HepG2 (cell line): ENCODE results near the gene DNAJB11. TPM values are rescaled to one million over a fixed set of nuclear protein-coding genes. Genes with fewer than 3 reads are reported as not detected.

Experiments used
- GATA4 ChIP-seq: sonication (generic); IDR thresholded peaks from 2 replicates; pipeline ENCODE4 v1.6.1; 2016; ENCODE audit warnings: antibody characterized with exemption, low read depth, borderline replicate concordance
- IRX3 ChIP-seq: sonication (generic); formaldehyde crosslinking; IDR thresholded peaks from 2 replicates; pipeline ENCODE4 v1.8.1; 2023; ENCODE audit warnings: mild to moderate bottlenecking, low read depth, missing genetic modification reagents, borderline replicate concordance
- JUND ChIP-seq: sonication (generic); formaldehyde crosslinking; IDR thresholded peaks from 2 replicates; pipeline ENCODE4 v1.8.0; 2022; ENCODE audit warnings: mild to moderate bottlenecking, missing genetic modification reagents
- KDM5B ChIP-seq: sonication (generic); formaldehyde crosslinking; IDR thresholded peaks from 2 replicates; pipeline ENCODE4 v1.4.0; 2020; ENCODE audit warnings: missing genetic modification reagents, mild to moderate bottlenecking, borderline replicate concordance
- RAD51 ChIP-seq: fragments of 450-650 bp; IDR thresholded peaks from 2 replicates; pipeline ENCODE4 v1.6.1; 2016; ENCODE audit warnings: borderline replicate concordance
- REST ChIP-seq, 2 experiments: IDR thresholded peaks; 2 replicates each; pipeline ENCODE4 v1.6.1; 2011 to 2012; ENCODE audit warnings: low read length in 2 of 2, borderline replicate concordance in 1 of 2, low read depth in 1 of 2, mild to moderate bottlenecking in 1 of 2, moderate library complexity in 1 of 2
- TEF ChIP-seq: sonication (generic); formaldehyde crosslinking; IDR thresholded peaks from 2 replicates; pipeline ENCODE4 v1.5.0; 2020; ENCODE audit warnings: missing genetic modification reagents
- THAP8 ChIP-seq: sonication (generic); formaldehyde crosslinking; IDR thresholded peaks from 2 replicates; pipeline ENCODE4 v1.5.1; 2020; ENCODE audit warnings: missing genetic modification reagents, mild to moderate bottlenecking, borderline replicate concordance
- ZBTB49 ChIP-seq: sonication (generic); formaldehyde crosslinking; IDR thresholded peaks from 2 replicates; pipeline ENCODE4 v1.4.0; 2020; ENCODE audit warnings: missing genetic modification reagents, borderline replicate concordance
- ZNF30 ChIP-seq: sonication (generic); formaldehyde crosslinking; IDR thresholded peaks from 2 replicates; pipeline ENCODE4 v1.5.0; 2020; ENCODE audit warnings: mild to moderate bottlenecking, missing genetic modification reagents
- ZNF672 ChIP-seq: sonication (generic); formaldehyde crosslinking; IDR thresholded peaks from 2 replicates; pipeline ENCODE4 v1.8.1; 2022; ENCODE audit warnings: missing genetic modification reagents
- ZNF777 ChIP-seq: sonication (generic); formaldehyde crosslinking; IDR thresholded peaks from 2 replicates; pipeline ENCODE4 v1.4.0; 2020; ENCODE audit warnings: missing genetic modification reagents
- ZSCAN21 ChIP-seq: sonication (generic); formaldehyde crosslinking; IDR thresholded peaks from 2 replicates; pipeline ENCODE4 v1.8.0; 2022; ENCODE audit warnings: mild to moderate bottlenecking, missing genetic modification reagents, moderate library complexity, borderline replicate concordance
- polyA plus RNA-seq, 8 experiments: library from polyadenylated mRNA; depleted of rRNA in 3 of 8; stranded (reverse) in 7 of 8; unstranded in 1 of 8; fragments of >200 nt; fragmentation: Illumina TruSeq in 4 of 8; extraction: Trizol in 4 of 8; gene quantifications; 2 replicates each; pipeline versions ENCODE4 v1.2.1 to v1.2.3, GENCODE V29; 2011 to 2016; ENCODE audit warnings: low read depth in 4 of 8, missing spikeins in 1 of 8, mixed read lengths in 1 of 8; ENCODE audit not compliant: insufficient read depth in 1 of 8
- total RNA-seq, 5 experiments: library from RNA; depleted of rRNA; stranded (reverse); fragments of >200 nt; fragmentation: Illumina TruSeq; extraction: Trizol; gene quantifications; 2 replicates each; pipeline ENCODE4 v1.2.3, GENCODE V29; 2016; ENCODE audit warnings: low read depth in 1 of 5
- TF ChIP-seq, protein P1 (sequence below): sonication (generic); formaldehyde crosslinking; IDR thresholded peaks from 2 replicates; pipeline ENCODE4 v1.8.0; 2022; ENCODE audit warnings: missing genetic modification reagents, mild to moderate bottlenecking, borderline replicate concordance
- TF ChIP-seq, protein P2 (sequence below): sonication (generic); formaldehyde crosslinking; IDR thresholded peaks from 2 replicates; pipeline ENCODE4 v1.8.0; 2022; ENCODE audit warnings: missing genetic modification reagents, mild to moderate bottlenecking, moderate library complexity, borderline replicate concordance

Gene DNAJB11
- total and polyA plus RNA-seq, 2 of the 13 experiments (the other 11 are each of a cell fraction or from before 2014, with no cell fraction given) = 41.0 to 132 TPM

- TF ChIP-seq REST (IDR thresholded peaks at IDR 0.05; ENCODE audit: borderline replicate concordance in 1 of 2, low read depth in 1 of 2, low read length in 2 of 2) = no peak
- no peak for TF ChIP-seq IRX3
- TF ChIP-seq, protein P1, sequence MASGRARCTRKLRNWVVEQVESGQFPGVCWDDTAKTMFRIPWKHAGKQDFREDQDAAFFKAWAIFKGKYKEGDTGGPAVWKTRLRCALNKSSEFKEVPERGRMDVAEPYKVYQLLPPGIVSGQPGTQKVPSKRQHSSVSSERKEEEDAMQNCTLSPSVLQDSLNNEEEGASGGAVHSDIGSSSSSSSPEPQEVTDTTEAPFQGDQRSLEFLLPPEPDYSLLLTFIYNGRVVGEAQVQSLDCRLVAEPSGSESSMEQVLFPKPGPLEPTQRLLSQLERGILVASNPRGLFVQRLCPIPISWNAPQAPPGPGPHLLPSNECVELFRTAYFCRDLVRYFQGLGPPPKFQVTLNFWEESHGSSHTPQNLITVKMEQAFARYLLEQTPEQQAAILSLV (CRISPR knock-in tag) = peak; percentile 24; the same call in 1 of the 2 replicates
- no peak for TF ChIP-seq ZNF30 (CRISPR knock-in tag)
- no peak for TF ChIP-seq THAP8
- no peak for TF ChIP-seq ZNF672 (CRISPR knock-in tag)
- no peak for TF ChIP-seq ZSCAN21
- TF ChIP-seq KDM5B (CRISPR knock-in tag) = no peak; the same call in 1 of the 2 replicates
- no peak for TF ChIP-seq JUND
- no peak for TF ChIP-seq ZBTB49
- no peak for TF ChIP-seq TEF
- no peak for TF ChIP-seq GATA4
- no peak for TF ChIP-seq ZNF777 (CRISPR knock-in tag)
- TF ChIP-seq RAD51 = no peak
- TF ChIP-seq, protein P2, sequence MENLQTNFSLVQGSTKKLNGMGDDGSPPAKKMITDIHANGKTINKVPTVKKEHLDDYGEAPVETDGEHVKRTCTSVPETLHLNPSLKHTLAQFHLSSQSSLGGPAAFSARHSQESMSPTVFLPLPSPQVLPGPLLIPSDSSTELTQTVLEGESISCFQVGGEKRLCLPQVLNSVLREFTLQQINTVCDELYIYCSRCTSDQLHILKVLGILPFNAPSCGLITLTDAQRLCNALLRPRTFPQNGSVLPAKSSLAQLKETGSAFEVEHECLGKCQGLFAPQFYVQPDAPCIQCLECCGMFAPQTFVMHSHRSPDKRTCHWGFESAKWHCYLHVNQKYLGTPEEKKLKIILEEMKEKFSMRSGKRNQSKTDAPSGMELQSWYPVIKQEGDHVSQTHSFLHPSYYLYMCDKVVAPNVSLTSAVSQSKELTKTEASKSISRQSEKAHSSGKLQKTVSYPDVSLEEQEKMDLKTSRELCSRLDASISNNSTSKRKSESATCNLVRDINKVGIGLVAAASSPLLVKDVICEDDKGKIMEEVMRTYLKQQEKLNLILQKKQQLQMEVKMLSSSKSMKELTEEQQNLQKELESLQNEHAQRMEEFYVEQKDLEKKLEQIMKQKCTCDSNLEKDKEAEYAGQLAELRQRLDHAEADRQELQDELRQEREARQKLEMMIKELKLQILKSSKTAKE = no peak
Observed at GRCh38 chr3:186598108-186598784, 27.7 kb downstream of the DNAJB11 start (continued).
